Endothelial cell of umbilical vein (primary cell): ENCODE results near the gene DCLK1.

Experiments used
- EZH2 ChIP-seq: IDR thresholded peaks from 2 replicates; pipeline ENCODE4 v1.6.1; 2012; ENCODE audit warnings: borderline replicate concordance, low read depth, mild to moderate bottlenecking, moderate library complexity, low read length, inconsistent platforms; ENCODE audit not compliant: severe bottlenecking
- JUN ChIP-seq: IDR thresholded peaks from 2 replicates; pipeline ENCODE4 v1.6.1; 2011; ENCODE audit warnings: borderline replicate concordance, low read depth; ENCODE audit not compliant: insufficient read length, insufficient read depth
- POLR2A ChIP-seq: IDR thresholded peaks from 2 replicates; pipeline ENCODE4 v1.6.1; 2012; ENCODE audit warnings: low read depth, mild to moderate bottlenecking, control low read depth, low read length
- POLR2AphosphoS5 ChIP-seq: IDR thresholded peaks from 2 replicates; pipeline ENCODE4 v1.6.1; 2012; ENCODE audit warnings: low read depth, mild to moderate bottlenecking, control low read depth, low read length, moderate library complexity; ENCODE audit not compliant: insufficient read depth
- TF ChIP-seq, protein P1 (sequence below), 2 donors: IDR thresholded peaks; 1 replicate in 1 of 2; 2 replicates in 1 of 2; pipeline ENCODE4 v1.5.1; 2011; ENCODE audit warnings: low read length in 2 of 2, mild to moderate bottlenecking in 2 of 2, moderate library complexity in 2 of 2, control low read depth in 1 of 2, inconsistent platforms in 1 of 2, low read depth in 1 of 2; ENCODE audit not compliant: insufficient read depth in 1 of 2; ENCODE audit errors: extremely low read depth in 1 of 2

DNA sequence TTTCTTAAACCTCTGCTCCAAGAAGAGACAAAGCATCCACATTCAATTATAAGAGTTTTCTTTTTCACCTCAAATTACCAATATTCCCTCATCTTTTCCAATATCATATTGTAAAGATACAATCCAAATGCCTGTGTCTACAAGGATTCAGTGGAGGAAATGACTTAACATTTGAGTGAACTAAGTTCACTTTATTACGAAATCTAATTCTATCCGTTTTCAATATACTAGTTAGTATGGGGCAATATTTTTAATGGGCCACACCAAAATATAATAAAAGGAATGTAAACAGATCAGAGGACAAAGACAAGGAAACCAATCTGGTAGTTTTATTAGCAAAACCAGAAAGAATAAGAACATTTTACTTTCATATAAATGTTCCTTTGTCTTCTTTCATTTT lies 136.0 kb downstream of the DCLK1 start:
- TF ChIP-seq, protein P1, sequence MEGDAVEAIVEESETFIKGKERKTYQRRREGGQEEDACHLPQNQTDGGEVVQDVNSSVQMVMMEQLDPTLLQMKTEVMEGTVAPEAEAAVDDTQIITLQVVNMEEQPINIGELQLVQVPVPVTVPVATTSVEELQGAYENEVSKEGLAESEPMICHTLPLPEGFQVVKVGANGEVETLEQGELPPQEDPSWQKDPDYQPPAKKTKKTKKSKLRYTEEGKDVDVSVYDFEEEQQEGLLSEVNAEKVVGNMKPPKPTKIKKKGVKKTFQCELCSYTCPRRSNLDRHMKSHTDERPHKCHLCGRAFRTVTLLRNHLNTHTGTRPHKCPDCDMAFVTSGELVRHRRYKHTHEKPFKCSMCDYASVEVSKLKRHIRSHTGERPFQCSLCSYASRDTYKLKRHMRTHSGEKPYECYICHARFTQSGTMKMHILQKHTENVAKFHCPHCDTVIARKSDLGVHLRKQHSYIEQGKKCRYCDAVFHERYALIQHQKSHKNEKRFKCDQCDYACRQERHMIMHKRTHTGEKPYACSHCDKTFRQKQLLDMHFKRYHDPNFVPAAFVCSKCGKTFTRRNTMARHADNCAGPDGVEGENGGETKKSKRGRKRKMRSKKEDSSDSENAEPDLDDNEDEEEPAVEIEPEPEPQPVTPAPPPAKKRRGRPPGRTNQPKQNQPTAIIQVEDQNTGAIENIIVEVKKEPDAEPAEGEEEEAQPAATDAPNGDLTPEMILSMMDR (IDR thresholded peaks at IDR 0.05; ENCODE audit: extremely low read depth in 1 of 2, insufficient read depth in 1 of 2, low read depth in 1 of 2, low read length in 2 of 2): no peak
- TF ChIP-seq POLR2A: no peak
- no peak for TF ChIP-seq POLR2AphosphoS5
- no peak for TF ChIP-seq JUN
- TF ChIP-seq EZH2: no peak
